GM23338 (cell line): ENCODE measurements around the gene ODF2L. TPM values are rescaled to one million over a fixed set of nuclear protein-coding genes. Genes with fewer than 3 reads are reported as not detected.

Experiments used
- ATAC-seq: fragments of 200-7000 bp; cut with Tn5 transposase; 3 replicates; pipeline ENCODE4 v1.9.1; 2020
- DNase-seq: peaks from one replicate; pipeline ENCODE4 v3.0.0-alpha.2; 2015; ENCODE audit warnings: low spot score
- H2AFZ ChIP-seq: fragments of 200-600 bp; sonication (generic); 2 replicates; pipeline ENCODE4 v1.8.0; 2016; ENCODE audit warnings: antibody characterized with exemption, mild to moderate bottlenecking, moderate library complexity
- H3F3A ChIP-seq: fragments of 200-600 bp; sonication (generic); replicated peaks from 2 replicates; pipeline ENCODE4 v1.8.0; 2017; ENCODE audit warnings: antibody characterized with exemption, mixed run types, low read depth
- H3K27ac ChIP-seq: fragments of 200-600 bp; sonication (generic); 2 replicates; pipeline ENCODE4 v1.6.1; 2016; ENCODE audit warnings: low read depth
- H3K27me3 ChIP-seq: fragments of 200-600 bp; sonication (generic); 2 replicates; pipeline ENCODE4 v1.8.0; 2016; ENCODE audit warnings: mild to moderate bottlenecking, mixed run types, moderate library complexity; ENCODE audit not compliant: insufficient read depth
- H3K36me3 ChIP-seq: fragments of 200-600 bp; sonication (generic); 2 replicates; pipeline ENCODE4 v1.8.0; 2016; ENCODE audit warnings: mild to moderate bottlenecking; ENCODE audit not compliant: insufficient read depth
- H3K4me1 ChIP-seq: fragments of 200-600 bp; sonication (generic); 2 replicates; pipeline ENCODE4 v1.8.0; 2016; ENCODE audit warnings: mild to moderate bottlenecking, moderate library complexity; ENCODE audit not compliant: insufficient read depth
- H3K4me2 ChIP-seq: fragments of 200-600 bp; sonication (generic); 2 replicates; pipeline ENCODE4 v1.7.1; 2017; ENCODE audit warnings: mixed run types
- H3K4me3 ChIP-seq: fragments of 200-600 bp; sonication (generic); 2 replicates; pipeline ENCODE4 v1.6.1; 2016; ENCODE audit warnings: mixed run types
- H3K79me2 ChIP-seq: fragments of 200-600 bp; sonication (generic); replicated peaks from 2 replicates; pipeline ENCODE4 v1.8.0; 2017; ENCODE audit warnings: mild to moderate bottlenecking; ENCODE audit not compliant: insufficient read depth
- H3K9me2 ChIP-seq: fragments of 200-600 bp; sonication (generic); 2 replicates; pipeline ENCODE4 v1.8.0; 2017; ENCODE audit not compliant: insufficient read depth
- H4K20me1 ChIP-seq: fragments of 200-600 bp; sonication (generic); replicated peaks from 2 replicates; pipeline ENCODE4 v1.8.0; 2017; ENCODE audit warnings: mild to moderate bottlenecking; ENCODE audit not compliant: insufficient read depth
- H3K27ac Mint-ChIP-seq: 2 replicates; pipeline ENCODE4 v1.8.0; 2020; ENCODE audit warnings: inconsistent platforms, mild to moderate bottlenecking, moderate library complexity, mixed read lengths
- H3K27me3 Mint-ChIP-seq: 3 replicates; pipeline ENCODE4 v1.8.0; 2022; ENCODE audit warnings: low read depth, mild to moderate bottlenecking, moderate library complexity, mixed read lengths, inconsistent platforms; ENCODE audit not compliant: insufficient read depth, poor library complexity
- H3K36me3 Mint-ChIP-seq: 3 replicates; pipeline ENCODE4 v1.8.0; 2021; ENCODE audit warnings: low read depth, mild to moderate bottlenecking, inconsistent platforms, moderate library complexity, mixed read lengths
- H3K4me1 Mint-ChIP-seq: 3 replicates; pipeline ENCODE4 v1.8.0; 2020; ENCODE audit warnings: mild to moderate bottlenecking, inconsistent platforms, mixed read lengths
- H3K4me3 Mint-ChIP-seq: 3 replicates; pipeline ENCODE4 v1.8.0; 2021; ENCODE audit warnings: moderate library complexity, mild to moderate bottlenecking, inconsistent platforms, mixed read lengths
- H3K9me3 Mint-ChIP-seq: 3 replicates; pipeline ENCODE4 v1.8.0; 2020; ENCODE audit warnings: moderate library complexity, mild to moderate bottlenecking, inconsistent platforms, mixed read lengths
- ETS1 ChIP-seq: IDR thresholded peaks from 2 replicates; pipeline ENCODE4 v1.6.1; 2016; ENCODE audit warnings: antibody characterized with exemption
- JUNB ChIP-seq: IDR thresholded peaks from one replicate; pipeline ENCODE4 v1.6.1; 2016; ENCODE audit warnings: antibody characterized with exemption; ENCODE audit not compliant: unreplicated experiment
- NANOG ChIP-seq: IDR thresholded peaks from 2 replicates; pipeline ENCODE4 v1.6.1; 2016; ENCODE audit warnings: antibody characterized with exemption, borderline replicate concordance
- STAT1 ChIP-seq: IDR thresholded peaks from one replicate; pipeline ENCODE4 v1.6.1; 2016; ENCODE audit warnings: antibody characterized with exemption; ENCODE audit not compliant: unreplicated experiment
- ZNF114 ChIP-seq: fragments of 250-450 bp; sonication (Bioruptor Pico); IDR thresholded peaks from 2 replicates; pipeline ENCODE4 v1.5.0; 2020; ENCODE audit warnings: mild to moderate bottlenecking, moderate library complexity
- ZNF462 ChIP-seq: fragments of 250-450 bp; sonication (Bioruptor Pico); IDR thresholded peaks from 2 replicates; pipeline ENCODE4 v1.5.0; 2020; ENCODE audit warnings: mild to moderate bottlenecking, moderate library complexity
- polyA plus RNA-seq: library from polyadenylated mRNA; unstranded; fragments of >200 nt; fragmentation: Nextera tagmentation; extraction: Ambion mirVana; gene quantifications from 2 replicates; pipeline ENCODE4 v1.2.1, GENCODE V29; 2016
- total RNA-seq: library from RNA; depleted of rRNA; stranded (reverse); fragments of >200 nt; shearing (Covaris generic); gene quantifications from 2 replicates; pipeline ENCODE4 v1.2.3, GENCODE V29; 2014
- TF ChIP-seq, protein P1 (sequence below): IDR thresholded peaks from one replicate; pipeline ENCODE4 v1.6.1; 2018; ENCODE audit warnings: antibody characterized with exemption; ENCODE audit not compliant: unreplicated experiment
- TF ChIP-seq, protein P2 (sequence below), 2 experiments: fragments of 200-600 bp in 1 of 2; sonication (generic) in 1 of 2; conservative IDR thresholded peaks; 2 replicates each; pipeline versions ENCODE4 v1.5.1 to v1.6.1; 2016 to 2017; ENCODE audit warnings: antibody characterized with exemption in 2 of 2, low read depth in 2 of 2, mild to moderate bottlenecking in 2 of 2, moderate library complexity in 1 of 2

Gene ODF2L
- total and polyA plus RNA-seq, 2 experiments from 2014 or later: 29.8 to 51.5 TPM

- Histone ChIP-seq H3K79me2 (no peaks in the 10 kb centered on the region), H3F3A (no peaks in the 10 kb centered on the region), H3K36me3 (no peaks in the 10 kb centered on the region), H3K4me1 (no peaks in the 10 kb centered on the region), H3K4me2 (no peak overlapping the region), H2AFZ (no peak overlapping the region), H4K20me1 (no peaks in the 10 kb centered on the region), H3K9me2 (no peaks in the 10 kb centered on the region), H3K27ac (no peak overlapping the region), H3K4me3 (no peak overlapping the region), H3K27me3 (no peaks in the 10 kb centered on the region)
- no peaks in the 10 kb centered on the region for H3K4me1 Mint-ChIP-seq
- H3K9me3 Mint-ChIP-seq: no peaks in the 10 kb centered on the region
- ATAC-seq (no peak), DNase-seq (no peak)
- H3K27me3 Mint-ChIP-seq: no peaks in the 10 kb centered on the region
- no peak overlapping the region for H3K27ac Mint-ChIP-seq
- no peak overlapping the region for H3K4me3 Mint-ChIP-seq
- H3K36me3 Mint-ChIP-seq: no peaks in the 10 kb centered on the region
- TF ChIP-seq, protein P1, sequence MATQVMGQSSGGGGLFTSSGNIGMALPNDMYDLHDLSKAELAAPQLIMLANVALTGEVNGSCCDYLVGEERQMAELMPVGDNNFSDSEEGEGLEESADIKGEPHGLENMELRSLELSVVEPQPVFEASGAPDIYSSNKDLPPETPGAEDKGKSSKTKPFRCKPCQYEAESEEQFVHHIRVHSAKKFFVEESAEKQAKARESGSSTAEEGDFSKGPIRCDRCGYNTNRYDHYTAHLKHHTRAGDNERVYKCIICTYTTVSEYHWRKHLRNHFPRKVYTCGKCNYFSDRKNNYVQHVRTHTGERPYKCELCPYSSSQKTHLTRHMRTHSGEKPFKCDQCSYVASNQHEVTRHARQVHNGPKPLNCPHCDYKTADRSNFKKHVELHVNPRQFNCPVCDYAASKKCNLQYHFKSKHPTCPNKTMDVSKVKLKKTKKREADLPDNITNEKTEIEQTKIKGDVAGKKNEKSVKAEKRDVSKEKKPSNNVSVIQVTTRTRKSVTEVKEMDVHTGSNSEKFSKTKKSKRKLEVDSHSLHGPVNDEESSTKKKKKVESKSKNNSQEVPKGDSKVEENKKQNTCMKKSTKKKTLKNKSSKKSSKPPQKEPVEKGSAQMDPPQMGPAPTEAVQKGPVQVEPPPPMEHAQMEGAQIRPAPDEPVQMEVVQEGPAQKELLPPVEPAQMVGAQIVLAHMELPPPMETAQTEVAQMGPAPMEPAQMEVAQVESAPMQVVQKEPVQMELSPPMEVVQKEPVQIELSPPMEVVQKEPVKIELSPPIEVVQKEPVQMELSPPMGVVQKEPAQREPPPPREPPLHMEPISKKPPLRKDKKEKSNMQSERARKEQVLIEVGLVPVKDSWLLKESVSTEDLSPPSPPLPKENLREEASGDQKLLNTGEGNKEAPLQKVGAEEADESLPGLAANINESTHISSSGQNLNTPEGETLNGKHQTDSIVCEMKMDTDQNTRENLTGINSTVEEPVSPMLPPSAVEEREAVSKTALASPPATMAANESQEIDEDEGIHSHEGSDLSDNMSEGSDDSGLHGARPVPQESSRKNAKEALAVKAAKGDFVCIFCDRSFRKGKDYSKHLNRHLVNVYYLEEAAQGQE: no peak
- no peak for TF ChIP-seq ETS1
- TF ChIP-seq, protein P2, sequence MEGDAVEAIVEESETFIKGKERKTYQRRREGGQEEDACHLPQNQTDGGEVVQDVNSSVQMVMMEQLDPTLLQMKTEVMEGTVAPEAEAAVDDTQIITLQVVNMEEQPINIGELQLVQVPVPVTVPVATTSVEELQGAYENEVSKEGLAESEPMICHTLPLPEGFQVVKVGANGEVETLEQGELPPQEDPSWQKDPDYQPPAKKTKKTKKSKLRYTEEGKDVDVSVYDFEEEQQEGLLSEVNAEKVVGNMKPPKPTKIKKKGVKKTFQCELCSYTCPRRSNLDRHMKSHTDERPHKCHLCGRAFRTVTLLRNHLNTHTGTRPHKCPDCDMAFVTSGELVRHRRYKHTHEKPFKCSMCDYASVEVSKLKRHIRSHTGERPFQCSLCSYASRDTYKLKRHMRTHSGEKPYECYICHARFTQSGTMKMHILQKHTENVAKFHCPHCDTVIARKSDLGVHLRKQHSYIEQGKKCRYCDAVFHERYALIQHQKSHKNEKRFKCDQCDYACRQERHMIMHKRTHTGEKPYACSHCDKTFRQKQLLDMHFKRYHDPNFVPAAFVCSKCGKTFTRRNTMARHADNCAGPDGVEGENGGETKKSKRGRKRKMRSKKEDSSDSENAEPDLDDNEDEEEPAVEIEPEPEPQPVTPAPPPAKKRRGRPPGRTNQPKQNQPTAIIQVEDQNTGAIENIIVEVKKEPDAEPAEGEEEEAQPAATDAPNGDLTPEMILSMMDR (conservative IDR thresholded peaks at IDR 0.05; ENCODE audit: low read depth in 2 of 2): no peak
- no peak for TF ChIP-seq JUNB
- TF ChIP-seq NANOG: no peak
- TF ChIP-seq ZNF114 (CRISPR knock-in tag): no peak
- no peak for TF ChIP-seq ZNF462 (CRISPR knock-in tag)
- no peak for TF ChIP-seq STAT1
These were observed 37.9 kb upstream of the ODF2L start for GRCh38 chr1:86434059-86434458.
